Astrocyte of the cerebellum (primary cell): ENCODE data around the gene AOC2.
"Not testable (repeated sequence)": the region's sequence is repeated elsewhere in the genome, so short reads cannot be mapped to it uniquely, and the experiment has no call there.

Experiments
- DNase-seq: peaks from one replicate; pipeline ENCODE4 v3.0.0-alpha.2; 2011; ENCODE audit warnings: low read depth
- H3K4me3 ChIP-seq: 2 replicates; pipeline ENCODE4 v1.5.1; 2011; ENCODE audit warnings: mild to moderate bottlenecking, low read depth, low read length, moderate library complexity
- in situ Hi-C: cut with HindIII; loops from 2 replicates; pipeline ENCODE4 v1.10.0; 2017; ENCODE audit warnings: low sequenced_read_pairs
- TF ChIP-seq, protein P1 (sequence below): IDR thresholded peaks from 2 replicates; pipeline ENCODE4 v1.5.1; 2012; ENCODE audit warnings: low read length, low read depth, moderate library complexity, mild to moderate bottlenecking; ENCODE audit errors: missing control alignments

AOC2 gene

DNA sequence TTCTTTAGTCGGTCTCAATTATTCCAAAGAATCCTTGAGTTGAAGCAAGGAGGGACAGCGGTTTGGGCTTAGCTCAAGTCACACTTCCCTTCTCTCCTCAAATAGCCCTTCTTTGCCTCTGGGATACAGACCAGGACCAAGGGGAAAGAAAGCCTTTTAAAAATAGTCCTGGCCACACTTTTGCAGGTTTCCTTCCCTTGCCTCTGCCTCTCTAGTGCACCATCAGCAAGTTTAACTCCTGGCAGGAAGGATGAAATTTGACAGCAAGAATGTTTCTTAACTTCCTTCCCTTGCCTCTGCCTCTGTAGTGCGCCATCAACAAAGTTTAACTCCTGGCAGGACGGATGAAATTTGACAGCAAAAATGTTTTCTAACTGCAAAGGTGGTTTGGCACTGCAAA, 49.0 kb downstream of the AOC2 start:
- DNase-seq = no peak
- in situ Hi-C loops = loop anchor here (5.0 kb wide), 1 partner anchor 36 kb away; no protein-coding TSS in a partner anchor
- no peak overlapping the region for H3K4me3 ChIP-seq
- TF ChIP-seq, protein P1, sequence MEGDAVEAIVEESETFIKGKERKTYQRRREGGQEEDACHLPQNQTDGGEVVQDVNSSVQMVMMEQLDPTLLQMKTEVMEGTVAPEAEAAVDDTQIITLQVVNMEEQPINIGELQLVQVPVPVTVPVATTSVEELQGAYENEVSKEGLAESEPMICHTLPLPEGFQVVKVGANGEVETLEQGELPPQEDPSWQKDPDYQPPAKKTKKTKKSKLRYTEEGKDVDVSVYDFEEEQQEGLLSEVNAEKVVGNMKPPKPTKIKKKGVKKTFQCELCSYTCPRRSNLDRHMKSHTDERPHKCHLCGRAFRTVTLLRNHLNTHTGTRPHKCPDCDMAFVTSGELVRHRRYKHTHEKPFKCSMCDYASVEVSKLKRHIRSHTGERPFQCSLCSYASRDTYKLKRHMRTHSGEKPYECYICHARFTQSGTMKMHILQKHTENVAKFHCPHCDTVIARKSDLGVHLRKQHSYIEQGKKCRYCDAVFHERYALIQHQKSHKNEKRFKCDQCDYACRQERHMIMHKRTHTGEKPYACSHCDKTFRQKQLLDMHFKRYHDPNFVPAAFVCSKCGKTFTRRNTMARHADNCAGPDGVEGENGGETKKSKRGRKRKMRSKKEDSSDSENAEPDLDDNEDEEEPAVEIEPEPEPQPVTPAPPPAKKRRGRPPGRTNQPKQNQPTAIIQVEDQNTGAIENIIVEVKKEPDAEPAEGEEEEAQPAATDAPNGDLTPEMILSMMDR = no peak

DNA sequence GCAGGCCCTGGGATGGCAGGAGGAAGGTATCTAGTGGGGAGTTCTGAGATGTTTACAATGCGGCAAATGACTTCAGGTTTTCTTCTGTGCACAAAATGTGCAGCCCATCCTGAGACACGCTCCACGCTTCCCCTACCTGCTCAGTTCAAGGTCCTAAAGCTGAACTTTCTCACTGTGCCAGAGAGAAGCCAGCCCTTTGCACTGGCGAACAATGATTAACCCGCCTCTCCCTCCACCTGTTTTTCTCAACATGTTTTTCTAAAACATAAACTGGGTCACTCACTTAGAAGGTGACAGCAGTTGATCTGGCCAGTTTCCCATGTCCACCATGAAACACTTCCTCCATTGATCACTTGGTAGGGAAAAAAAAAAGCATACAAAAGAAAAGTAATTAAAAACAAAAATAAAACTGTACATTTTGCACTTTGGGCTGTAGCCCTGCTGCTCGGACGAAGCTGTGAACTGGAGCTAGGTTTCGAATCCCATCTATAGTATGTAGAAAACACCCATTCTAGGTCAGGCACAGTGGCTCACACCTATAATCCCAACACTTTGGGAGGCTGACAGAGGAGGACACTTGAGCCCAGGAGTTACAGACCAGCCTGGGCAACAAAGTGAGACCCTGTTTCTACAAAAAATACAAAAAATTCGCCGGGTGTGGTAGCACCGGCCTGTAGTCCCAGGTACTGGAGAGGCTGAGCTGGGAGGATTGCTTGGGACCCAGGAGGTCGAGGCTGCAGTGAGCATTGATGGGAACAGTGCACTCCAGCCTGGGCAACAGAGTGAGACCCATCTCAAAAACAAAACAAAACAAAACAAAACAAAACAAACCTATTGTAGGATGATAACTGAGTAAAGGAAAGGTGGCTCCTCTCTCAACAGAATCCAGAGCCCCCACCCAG, 50.2 kb downstream of the AOC2 start:
- in situ Hi-C loops = loop anchor here (5.0 kb wide), 1 partner anchor 37 kb away; no protein-coding TSS in a partner anchor
- no peak overlapping the region for H3K4me3 ChIP-seq
- TF ChIP-seq, protein P1 = no peak
- no peak for DNase-seq

DNA sequence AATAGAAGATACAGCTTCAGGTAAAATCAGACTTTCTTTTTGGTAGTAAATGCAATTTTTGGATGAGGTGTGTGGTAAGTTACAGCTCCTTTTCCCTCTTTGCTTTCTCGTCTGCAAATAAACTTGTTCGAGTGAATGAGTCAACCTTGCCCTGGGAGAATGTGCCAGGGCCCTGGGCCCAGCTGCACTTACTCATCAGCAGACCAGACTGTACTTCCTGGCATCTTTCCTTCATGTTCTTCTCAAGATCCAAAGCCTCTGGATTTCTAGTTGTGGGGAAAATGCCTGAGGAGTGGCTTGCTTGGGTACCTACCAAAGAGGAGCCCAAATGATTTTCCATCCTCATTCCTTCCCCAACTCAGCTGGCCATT, 50.8 kb downstream of the AOC2 start:
- peak; percentile 69 for DNase-seq
- TF ChIP-seq, protein P1 = no peak
- in situ Hi-C loops = no loop called here
- H3K4me3 ChIP-seq = no peak overlapping the region

DNA sequence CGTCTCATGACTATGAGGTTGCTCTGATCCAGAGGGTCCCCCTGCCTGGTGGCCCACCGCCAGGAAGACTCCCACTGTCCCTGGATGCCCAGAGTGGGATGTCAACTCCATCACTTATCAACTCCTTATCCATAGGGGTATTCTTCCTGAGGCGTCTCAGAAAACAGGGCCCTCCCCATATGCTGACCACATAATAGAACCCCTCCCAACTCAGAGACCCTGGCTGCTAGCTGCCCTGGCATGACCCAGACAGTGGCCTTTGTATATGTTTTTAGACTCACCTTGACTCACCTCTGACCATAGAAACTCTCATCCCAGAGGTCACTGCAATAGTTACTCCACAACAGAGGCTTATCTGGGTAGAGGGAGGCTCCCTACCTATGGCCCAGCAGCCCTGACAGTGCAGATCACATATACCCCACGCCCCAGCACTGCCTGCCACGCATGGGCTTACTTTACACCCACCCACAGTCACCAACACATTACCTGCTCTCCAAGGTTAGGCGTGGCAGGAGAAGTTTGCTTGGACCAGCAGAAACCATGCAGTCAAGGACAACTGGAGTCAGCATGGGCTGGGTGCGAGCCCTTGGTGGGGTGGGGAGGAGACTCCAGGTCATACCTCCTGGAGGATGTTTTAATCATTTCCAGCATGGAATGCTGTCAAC, 53.9 kb downstream of the AOC2 start:
- DNase-seq = no peak
- in situ Hi-C loops = no loop called here
- no peak overlapping the region for H3K4me3 ChIP-seq
- TF ChIP-seq, protein P1 = no peak

DNA sequence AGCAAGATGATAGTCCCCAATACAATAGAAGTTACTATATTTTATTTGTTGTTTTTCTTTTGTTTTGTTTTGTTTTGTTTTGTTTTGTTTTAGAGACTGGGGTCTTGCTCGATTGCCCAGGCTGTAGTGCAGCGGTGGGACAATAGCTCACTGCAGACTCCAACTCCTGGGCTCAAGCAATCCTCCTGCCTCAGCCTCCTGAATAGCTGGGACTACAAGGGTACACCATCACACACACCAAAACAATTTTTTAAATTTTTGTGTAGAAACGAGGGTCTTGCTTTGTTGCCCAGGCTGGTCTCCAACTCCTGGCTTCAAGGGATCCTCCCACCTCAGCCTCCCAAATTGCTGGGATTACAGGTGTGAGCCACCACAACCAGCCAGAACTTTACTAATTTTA, 55.6 kb downstream of the AOC2 start:
- DNase-seq, H3K4me3 ChIP-seq, in situ Hi-C loops: not testable (repeated sequence)
